ENCODE data around the gene FRAS1.

The FRAS1 gene

GRCh38 chr4:78312989-78313753 is 256.0 kb downstream of the FRAS1 start:
- no peak for TF ChIP-seq FOXP2 (optimal IDR thresholded peaks at IDR 0.05; ENCODE audit: borderline replicate concordance, extremely low read depth, extremely low read length, insufficient read depth)

- TF ChIP-seq POLR2AphosphoS5 (IDR thresholded peaks at IDR 0.05; ENCODE audit: low read depth, low read length) (no peak), TAF1 (IDR thresholded peaks at IDR 0.05; ENCODE audit: borderline replicate concordance, insufficient read depth, low read length) (no peak), FOXP2 (optimal IDR thresholded peaks at IDR 0.05; ENCODE audit: borderline replicate concordance, extremely low read depth, extremely low read length, insufficient read depth) (no peak), SIN3A (IDR thresholded peaks at IDR 0.05; ENCODE audit: borderline replicate concordance, insufficient read depth, low read length) (no peak), REST (IDR thresholded peaks at IDR 0.05; ENCODE audit: insufficient read depth in 1 of 2, low read depth in 2 of 2, low read length in 2 of 2) (no peak)
These were observed 256.6 kb downstream of the FRAS1 start for GRCh38 chr4:78313754-78314120.

- TF ChIP-seq POLR2AphosphoS5 (IDR thresholded peaks at IDR 0.05; ENCODE audit: low read depth, low read length) (no peak), SIN3A (IDR thresholded peaks at IDR 0.05; ENCODE audit: borderline replicate concordance, insufficient read depth, low read length) (no peak), REST (IDR thresholded peaks at IDR 0.05; ENCODE audit: insufficient read depth in 1 of 2, low read depth in 2 of 2, low read length in 2 of 2) (no peak), FOXP2 (optimal IDR thresholded peaks at IDR 0.05; ENCODE audit: borderline replicate concordance, extremely low read depth, extremely low read length, insufficient read depth) (no peak), TAF1 (IDR thresholded peaks at IDR 0.05; ENCODE audit: borderline replicate concordance, insufficient read depth, low read length) (no peak)
These were observed 261.0 kb downstream of the FRAS1 start for GRCh38 chr4:78318126-78318525.

GRCh38 chr4:78320349-78320935 is 263.3 kb downstream of the FRAS1 start:
- TF ChIP-seq SIN3A (IDR thresholded peaks at IDR 0.05; ENCODE audit: borderline replicate concordance, insufficient read depth, low read length) (no peak), TAF1 (IDR thresholded peaks at IDR 0.05; ENCODE audit: borderline replicate concordance, insufficient read depth, low read length) (no peak), POLR2AphosphoS5 (IDR thresholded peaks at IDR 0.05; ENCODE audit: low read depth, low read length) (no peak), FOXP2 (optimal IDR thresholded peaks at IDR 0.05; ENCODE audit: borderline replicate concordance, extremely low read depth, extremely low read length, insufficient read depth) (no peak), REST (IDR thresholded peaks at IDR 0.05; ENCODE audit: insufficient read depth in 1 of 2, low read depth in 2 of 2, low read length in 2 of 2) (no peak)

GRCh38 chr4:78322032-78322431 is 264.9 kb downstream of the FRAS1 start:
- TF ChIP-seq POLR2AphosphoS5 (IDR thresholded peaks at IDR 0.05; ENCODE audit: low read depth, low read length) (no peak), SIN3A (IDR thresholded peaks at IDR 0.05; ENCODE audit: borderline replicate concordance, insufficient read depth, low read length) (no peak), REST (IDR thresholded peaks at IDR 0.05; ENCODE audit: insufficient read depth in 1 of 2, low read depth in 2 of 2, low read length in 2 of 2) (no peak)

All from PFSK-1 (cell line).